Stimulated activated CD8-positive, alpha-beta memory T cell treated with anti-CD3 and anti-CD28 coated beads, Interleukin-12 subunit alpha, Interleukin-12 subunit beta, amount 100 ng/mL, for 4 hours (primary cell): ENCODE measurements around the gene SEPSECS.
A peak's percentile ranks its signal among the peaks of the same experiment; 100 is the strongest.

Experiments
- DNase-seq: peaks from one replicate; pipeline ENCODE4 v3.0.0-alpha.2; 2020; ENCODE audit warnings: low read depth

Gene SEPSECS

DNA sequence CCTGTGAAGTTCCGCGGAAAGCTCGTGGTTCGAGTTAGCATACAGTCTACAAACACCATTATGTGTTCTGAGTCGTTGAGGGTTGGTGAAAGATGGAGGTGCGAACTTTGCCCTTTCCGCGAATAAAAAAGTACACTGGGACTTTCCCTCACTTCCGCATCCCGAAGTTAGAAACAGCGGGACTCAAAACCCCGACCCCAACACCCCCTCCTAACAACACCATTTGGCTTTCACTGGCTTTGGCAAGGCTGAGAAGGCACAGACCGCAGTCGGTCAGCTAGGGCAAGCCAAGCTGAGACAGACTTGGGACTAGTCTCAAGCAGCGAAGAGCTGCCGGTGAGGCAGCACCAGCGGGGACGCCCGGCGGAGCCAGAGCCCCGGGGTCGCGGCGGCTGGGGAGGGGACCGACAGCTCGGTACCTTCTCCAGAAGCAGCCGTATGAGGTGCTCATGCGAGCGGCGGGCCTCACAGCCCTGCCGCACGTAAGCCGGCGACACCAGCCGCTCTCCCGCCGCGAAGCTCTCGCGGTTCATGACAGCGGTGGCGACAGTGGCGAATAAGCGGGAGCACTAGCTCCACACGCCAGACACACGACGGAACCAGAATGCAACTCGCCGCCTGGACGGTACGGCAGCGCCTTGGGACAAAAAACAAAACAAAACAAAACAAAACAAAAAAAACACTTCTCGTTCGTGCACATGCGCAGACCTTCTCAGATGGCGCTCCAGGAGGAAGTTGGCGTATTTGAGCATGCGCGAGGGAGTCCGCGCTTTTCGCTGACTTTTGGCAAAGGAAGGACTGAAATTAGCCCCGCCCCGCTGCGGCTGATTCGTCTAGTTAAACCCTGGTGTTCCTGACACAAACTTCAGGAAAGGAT, at the start of gene SEPSECS:
Gene SEPSECS (minus strand): TSS at position 613 of the 877 bp plus-strand sequence. CDS start 80 bp downstream, at position 533.
- DNase-seq: peak; percentile 84

DNA sequence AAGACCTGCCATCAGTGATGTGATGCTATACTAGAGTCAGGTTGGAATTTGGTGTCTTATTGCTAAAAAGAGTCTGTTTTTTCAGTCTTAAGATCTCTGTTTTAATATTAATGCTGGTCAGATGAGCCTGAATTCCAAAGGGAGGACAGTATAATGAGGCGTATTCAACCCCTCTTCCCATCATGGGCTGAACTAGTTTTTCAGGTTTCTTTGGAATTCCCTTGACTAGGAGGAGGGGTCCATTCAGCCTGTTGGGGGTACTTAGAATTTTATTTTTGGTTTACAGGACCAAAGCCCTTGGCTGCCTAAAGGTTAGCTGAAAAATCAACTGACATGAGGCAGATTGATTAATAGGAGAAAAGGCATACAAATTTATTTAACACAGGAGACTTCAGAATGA, 49.5 kb upstream of the SEPSECS start:
- DNase-seq: no peak

DNA sequence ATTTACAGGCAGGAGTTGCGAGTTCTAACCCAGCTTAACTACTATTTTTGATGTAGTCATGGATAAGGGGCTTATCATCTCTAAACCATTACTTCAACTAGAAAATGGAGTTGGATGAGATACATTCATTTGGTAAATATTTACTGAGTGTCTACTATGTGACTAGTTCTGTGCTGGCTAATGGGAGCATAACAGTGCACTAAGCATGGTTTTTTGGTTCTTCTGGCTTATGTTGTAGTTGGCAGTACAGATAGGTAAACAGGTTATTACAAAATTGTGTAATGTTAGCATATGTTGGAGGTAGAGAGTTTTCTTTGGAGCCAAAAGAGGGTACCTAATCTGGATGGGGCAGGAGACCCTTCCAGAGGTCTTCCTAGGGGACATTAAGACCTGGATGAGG, 47.7 kb upstream of the SEPSECS start:
- DNase-seq: no peak

DNA sequence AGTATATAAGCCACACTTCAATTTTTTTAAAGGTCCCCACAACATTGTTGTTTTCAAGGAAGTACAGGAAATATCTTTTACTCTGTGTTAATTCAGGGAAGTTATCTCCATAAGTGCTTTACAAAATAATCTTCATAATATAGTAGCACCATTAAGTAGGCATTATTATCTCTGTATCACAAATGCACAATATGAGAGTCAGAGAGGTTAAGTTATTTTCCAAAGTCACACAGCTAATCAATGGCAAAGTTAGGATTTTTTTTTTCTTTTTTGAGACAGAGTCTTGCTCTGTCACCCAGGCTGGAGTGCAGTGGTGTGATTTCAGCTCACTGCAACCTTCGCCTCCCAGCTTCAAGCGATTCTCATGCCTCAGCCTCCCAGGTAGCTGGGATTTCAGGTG, 38.5 kb upstream of the SEPSECS start:
- no peak for DNase-seq

DNA sequence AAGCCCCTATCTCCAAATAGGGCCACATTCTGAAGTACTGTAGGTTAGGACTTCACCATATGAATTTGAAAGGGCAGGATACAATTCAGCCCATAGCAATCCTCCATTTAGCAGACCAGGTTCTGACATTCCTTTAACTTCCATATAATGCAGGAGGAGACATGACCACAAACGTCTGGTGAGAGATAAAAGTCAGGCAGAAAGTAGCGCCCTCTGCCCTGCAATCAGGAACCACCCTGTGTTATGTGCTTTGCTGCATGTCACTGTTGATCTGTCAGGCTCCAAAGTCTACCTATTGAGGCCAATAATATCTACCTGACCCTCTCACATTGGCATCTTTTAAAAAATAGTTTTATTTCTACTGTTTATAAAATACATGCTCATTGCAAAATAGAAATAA, 30.2 kb upstream of the SEPSECS start:
- no peak for DNase-seq

DNA sequence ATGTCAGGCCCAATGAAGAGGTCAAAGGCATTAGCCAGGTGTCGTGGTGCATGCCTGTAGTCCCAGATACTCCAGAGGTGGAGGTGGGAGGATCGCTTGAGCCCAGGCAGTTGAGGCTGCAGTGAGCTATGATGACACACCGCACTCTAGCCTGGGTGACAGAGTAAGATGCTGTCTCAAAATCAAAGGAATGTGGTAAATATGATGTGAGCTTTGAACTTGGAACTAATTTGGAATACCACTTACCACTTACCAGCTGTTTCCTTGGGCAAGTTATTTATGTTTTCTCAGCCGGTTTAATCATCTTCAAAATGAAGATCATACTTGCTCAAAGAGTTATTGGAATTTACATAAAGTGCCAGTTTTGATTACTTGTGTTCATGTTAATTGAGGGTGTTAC, 23.8 kb upstream of the SEPSECS start:
- DNase-seq: no peak

DNA sequence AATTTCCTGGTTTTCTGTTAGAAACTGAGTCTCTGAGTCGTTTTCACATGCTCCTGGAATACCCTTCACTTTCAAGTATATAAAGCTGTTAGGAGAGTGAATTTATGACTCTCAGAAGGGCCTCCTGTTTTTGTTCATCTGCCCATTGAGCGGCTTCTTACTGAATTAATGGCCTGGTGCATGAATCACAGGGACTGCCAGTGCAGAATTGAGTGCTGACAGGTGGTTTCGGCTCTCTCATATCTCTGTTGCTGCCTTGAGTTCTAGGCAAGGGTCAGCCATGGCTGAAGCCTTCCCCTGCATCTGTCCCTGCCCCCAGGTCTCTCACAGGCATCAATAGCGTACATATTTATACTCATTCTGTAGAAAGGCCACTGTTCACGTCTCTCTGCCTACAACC, 22.7 kb upstream of the SEPSECS start:
- no peak for DNase-seq

DNA sequence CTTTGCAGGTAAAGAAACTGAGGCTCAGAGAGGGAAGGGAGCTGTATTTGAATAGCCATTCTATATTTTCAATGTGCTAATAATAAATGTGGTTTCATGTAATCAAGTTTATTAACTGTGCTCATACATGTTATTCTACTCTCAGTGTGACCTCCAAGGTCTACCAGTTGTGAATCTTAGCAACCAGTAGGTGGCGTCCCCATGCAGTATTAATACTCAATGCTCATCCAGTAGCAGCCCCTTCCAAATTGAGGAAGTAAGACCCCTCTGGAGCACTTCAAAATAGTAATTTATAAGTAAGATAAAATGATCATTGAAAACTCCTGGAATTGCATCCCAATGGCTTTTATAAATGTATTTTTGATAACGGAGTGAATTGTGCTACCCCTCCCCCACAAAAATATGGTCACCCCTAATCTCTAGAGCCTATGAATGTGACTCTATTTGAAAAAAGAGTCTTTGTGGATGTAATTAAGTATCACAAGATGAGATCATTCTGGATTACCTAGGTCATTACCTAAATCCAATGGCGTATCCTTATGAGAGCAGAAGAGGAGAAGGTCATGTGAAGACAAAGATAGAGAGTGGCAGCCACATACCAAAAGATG, 20.4 kb upstream of the SEPSECS start:
- no peak for DNase-seq

DNA sequence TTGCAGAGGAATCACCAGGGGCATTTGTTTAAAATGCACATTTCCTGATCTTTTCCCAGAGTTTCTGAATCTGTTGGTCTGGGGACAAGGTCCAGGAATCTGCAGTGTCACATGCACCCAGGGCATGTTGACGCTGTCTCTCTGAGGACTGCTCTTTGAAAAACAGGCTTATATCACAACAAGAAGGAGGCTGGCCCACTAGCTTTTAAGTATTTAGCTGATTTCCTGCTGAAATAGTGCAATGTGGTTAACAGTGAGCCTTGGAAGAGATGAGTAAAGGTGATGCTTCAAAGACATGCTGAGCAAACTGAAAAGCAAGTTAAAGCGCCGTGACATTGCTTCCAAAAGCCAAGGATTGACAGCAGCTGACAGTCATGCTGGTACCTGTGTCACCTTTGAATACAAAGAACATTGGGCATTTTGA, 18.6 kb upstream of the SEPSECS start:
- DNase-seq: no peak

DNA sequence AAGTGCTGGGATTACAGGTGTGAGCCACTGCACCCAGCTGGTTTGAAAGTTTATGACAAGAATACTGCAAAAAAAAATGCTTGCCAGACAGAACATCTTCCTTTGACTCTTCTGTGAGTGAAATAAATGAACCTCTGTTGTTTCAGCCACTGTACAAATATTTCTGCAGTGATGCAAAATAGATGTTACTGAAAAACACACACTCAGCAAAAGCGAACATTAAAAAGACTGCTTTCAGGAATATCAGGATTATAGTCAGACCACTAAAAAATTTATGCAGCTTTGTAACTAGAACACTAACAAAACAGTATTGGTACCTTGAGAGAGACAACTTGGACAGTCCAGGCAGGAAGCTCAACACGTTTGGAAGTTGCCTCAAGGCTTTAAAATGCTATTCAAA, 16.9 kb upstream of the SEPSECS start:
- DNase-seq: no peak

DNA sequence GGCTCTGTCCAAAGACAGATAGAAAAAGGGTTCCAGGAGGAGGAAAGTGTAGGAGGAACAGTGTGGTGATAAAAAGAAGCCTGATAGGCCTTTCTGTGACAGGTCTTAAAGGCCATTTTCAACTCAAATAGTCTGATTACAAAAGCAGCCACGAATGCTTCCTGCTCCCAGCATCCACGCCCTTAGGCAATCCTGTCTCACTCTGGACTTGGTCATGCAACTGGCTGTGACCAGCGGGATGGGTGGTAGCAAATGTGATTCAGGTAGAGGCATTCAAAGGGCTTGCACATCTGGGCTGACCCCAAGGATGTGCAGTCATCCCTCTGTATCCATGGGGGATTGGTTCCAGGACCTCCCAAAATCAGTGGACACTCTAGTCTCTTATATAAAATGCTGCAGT, 14.4 kb upstream of the SEPSECS start:
- no peak for DNase-seq

DNA sequence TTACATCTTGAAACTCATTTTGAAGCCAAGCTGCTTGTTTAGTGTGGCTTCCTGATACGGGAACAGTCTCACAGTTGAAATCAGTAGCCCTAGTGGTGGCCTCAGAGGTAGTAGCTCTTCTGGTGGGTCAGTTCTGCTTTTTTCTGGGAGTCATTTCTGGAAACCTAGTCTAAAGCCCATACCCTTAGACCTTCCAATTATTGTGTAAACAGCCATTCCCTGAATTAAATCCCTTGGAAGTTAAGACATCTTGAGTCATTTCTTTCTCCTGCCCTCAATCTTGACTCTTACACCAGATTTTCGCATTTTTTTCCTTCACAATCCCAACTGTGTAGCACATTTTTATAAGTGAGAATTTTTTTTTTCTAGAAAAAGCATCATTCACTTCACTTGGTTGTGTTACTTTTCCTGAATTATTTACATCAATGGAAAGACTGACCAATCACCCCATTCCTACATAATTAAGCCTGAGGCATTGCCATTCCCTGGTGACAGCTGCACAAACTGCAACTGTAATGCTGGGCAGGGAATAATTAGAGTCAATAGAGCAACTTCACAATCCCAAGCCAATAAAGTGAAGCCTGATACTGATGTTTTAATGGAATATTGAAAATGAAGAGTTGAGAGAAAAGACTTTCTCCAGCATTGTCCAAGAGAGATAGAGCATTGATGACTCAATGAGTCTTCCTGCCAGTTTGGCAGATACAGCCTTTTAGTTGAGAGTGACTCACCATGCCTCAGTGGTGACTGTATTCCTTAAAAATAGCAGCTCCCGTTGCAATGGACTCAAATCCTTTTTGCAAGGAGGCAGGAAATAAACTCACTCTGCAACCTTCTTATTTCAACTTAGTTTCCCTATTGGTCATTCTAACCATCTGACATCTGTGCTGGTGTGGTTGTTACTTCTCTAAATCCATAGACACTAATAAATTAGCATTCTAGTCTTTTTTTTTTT, 13.0 kb upstream of the SEPSECS start:
- no peak for DNase-seq

DNA sequence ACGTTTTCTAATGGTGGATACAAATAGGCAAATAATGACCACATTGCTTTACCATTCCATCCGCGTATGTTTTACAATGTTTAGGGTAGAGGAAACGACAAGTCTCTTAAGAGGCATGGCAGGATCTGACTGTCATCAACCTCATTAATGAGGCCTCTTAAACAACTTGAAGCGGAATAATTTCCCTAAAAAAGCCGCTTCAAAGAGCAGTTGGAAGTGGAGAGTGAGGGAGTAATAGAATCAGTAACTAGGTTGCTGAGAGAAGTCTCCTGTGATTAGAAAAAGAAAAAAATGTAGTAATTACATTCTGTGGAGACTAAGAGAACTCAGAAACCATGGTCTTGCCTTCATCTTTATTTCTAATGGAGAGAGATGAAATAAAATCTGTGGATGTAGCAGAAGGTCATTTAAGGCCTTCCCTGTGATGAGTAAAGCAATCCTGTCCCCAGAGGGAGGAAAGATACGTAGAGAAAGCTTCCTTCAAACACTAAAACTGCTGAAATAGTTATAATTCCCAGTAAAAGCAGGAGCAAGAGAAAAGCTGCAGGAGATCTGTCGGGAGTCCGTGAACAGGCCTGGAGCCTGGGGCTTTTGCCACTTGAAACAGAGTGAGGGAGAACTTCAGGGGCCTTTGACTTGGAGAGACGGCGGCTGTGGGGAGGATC, 11.1 kb upstream of the SEPSECS start:
- no peak for DNase-seq

DNA sequence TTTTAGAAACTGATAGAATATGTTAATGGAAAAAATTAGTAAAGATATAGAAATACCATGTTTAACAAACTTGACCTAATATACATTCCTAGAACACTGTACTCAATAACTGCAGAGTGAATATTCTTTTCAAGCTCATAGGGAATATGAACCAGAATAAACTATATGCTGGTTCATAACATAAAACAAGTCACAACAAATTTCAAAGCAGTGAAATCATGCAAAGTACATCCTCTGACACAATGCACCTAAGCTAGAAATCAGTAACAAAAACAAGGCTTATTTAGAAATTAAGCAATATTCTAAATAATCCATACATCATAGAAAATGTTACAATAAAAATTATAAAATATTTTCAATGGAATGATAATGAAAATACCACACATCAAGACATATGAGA, 9.2 kb upstream of the SEPSECS start:
- DNase-seq: no peak

DNA sequence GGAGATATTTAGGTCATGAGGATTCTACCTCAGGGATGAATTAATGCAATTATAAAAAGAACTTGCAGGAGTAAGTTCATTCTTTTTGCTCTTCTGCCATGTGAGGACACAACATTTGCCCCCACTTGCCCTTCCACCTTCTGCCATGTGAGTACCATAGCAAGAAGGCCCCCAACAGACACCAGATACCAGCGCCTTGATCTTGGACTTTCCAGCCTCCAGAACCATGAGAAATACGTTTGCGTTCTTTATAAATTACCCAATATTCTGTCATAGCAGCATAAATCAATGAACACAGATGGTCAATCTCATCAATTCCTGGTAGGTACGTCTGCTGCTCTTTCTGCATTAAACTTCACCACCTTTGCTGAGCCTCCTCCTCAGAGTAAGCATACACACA, 5.7 kb upstream of the SEPSECS start:
- no peak for DNase-seq

DNA sequence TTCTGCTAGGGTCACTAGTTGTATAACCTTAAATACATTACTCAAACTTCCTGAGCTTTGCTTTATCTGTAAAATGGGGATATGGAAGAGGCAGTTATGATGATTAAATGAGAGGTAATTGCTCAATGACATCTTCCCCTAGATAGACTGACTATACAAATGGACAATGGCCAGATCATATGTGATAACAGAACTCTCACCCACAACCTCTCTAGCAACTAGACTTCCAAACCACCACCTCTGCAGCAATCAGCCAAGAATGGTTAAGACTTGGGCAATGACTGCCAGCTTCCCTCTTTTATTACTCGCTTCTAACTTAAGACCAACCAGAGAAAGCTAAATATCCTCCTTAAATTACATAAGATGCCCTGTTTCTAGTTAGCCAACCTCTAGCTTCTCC, 2.9 kb upstream of the SEPSECS start:
- DNase-seq: no peak

DNA sequence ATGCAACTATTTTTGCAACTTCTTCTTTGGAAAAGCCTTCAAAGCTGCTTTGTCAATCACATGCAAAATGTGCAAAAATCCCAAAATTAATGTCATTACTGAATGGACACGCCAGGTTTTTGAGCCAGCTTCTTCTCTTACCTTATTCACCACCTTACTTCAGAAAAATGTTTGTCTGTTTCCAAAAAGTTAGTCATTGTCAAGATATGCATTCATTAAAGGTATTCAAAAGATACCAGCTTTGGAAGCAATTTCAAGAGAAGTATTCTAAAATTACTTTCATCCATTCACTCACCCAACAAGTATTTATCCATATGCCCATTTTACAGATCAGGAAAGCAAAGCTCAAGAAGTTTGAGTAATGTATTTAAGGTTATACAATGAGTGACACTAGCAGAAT, 2.3 kb upstream of the SEPSECS start:
- DNase-seq: no peak

DNA sequence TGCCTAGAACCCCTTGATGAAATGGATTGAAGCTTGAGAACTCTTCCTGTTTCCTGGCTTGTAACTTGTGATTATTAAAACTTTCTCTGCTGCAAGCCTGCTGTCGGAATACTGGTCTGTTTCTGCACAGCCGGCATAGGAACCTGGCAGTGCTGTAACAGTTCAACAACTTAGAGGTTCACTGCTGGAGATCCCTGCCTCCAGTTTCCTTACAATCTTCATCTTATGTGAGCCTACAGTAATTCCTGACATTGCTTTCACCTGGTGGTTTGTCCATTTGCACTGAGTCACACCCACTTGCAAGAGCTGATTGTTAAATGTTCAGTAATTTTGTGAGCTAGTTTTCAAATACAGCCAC, 1.3 kb upstream of the SEPSECS start:
- DNase-seq: no peak

DNA sequence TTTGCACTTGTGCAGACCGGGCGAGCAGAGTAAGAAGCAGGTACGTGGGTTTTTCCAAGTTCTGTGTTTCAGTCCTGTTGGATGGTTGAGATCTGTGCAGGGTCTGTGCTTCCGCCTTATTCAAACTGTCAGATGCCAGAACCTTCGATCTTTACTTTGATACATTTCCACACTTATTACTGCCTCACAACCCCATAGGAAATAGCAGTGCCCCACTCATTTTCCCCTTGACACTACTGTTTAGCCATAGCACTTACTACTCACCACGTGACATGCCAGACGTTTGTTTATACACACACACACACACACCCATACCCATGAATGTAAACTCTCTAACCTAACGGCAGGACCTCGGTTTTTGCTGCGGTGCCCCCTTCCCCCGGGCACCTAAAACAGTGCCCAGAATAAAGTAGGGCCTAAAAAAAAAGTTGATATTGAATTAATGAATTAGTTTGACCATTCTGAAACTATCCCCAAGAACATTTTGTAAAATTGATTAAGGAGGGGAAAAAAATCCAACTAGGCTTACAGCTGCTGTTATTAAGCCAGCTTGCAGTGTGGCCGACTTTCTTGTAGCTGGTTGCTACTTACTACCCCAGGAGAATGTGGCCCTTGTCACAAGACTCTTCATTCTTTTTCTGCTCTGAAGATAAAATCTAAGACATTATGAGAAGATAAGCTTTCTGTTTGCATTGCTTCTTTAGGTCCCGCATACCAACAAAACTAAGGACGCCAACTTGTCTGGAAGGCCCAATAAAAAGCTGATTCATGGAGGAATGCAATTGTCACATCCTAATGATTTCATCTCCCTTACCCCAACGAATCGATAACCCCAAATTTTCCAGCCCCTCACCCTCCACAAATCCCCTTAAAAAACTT, 704 bp upstream of the SEPSECS start:
- no peak for DNase-seq

DNA sequence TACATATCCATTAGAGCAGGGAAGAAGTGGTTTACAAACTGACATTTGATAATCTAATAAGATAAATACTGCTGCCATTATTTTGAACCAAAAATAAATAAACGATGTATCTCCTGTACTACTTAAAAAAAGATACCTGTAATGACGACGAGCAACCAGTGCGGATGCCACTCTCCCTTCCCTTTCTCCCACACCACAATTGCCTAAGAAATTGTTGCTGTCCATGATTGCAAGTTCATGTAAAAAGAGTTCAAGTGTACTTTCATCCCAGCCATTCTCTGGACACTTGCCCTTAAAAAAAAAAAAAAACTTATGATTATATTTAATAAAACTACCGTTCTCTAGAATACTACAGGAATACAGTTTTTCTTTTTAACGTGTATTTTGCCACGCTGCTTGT, 1.4 kb downstream of the SEPSECS start:
- DNase-seq: no peak

DNA sequence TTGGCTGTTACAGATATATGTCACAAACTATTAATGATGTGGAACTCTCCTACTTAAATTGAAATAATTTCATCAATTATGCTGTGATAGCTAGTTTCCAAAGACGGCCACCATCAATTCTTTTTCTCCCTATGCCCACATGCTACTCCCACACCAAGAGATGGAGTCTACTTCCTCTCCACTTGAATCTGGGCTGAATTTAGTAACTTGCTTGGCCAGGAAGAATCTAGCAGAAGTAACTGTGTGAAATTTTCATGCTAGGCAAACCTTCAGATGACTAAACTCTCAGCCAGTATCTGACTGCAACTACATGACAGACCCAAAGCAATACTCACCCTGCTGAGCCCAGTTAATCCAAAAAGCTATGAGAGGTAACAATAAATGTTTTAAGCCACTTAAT, 3.2 kb downstream of the SEPSECS start:
- no peak for DNase-seq
